CD8-positive, alpha-beta memory T cell (primary cell): ENCODE measurements around the gene DOCK10. TPM values are rescaled to one million over a fixed set of nuclear protein-coding genes. Genes with fewer than 3 reads are reported as not detected.
A peak's percentile ranks its signal among the peaks of the same experiment; 100 is the strongest.
"Not testable (repeated sequence)": the region's sequence is repeated elsewhere in the genome, so short reads cannot be mapped to it uniquely, and the experiment has no call there.

ENCODE experiments used
- CTCF ChIA-PET: fragments of 350-600 bp; sonication (Branson Sonifier 250); formaldehyde crosslinking; loops from one replicate; lab custom pipeline; 2021; ENCODE audit warnings: antibody characterized with exemption; lab: Charles Lee
- POLR2A ChIA-PET: fragments of 350-600 bp; sonication (Branson Sonifier 250); formaldehyde crosslinking; loops from one replicate; lab custom pipeline; 2021; ENCODE audit warnings: antibody characterized with exemption; lab: Charles Lee
- DNase-seq, 5 donors: peaks; one replicate each; pipeline versions ENCODE4 v3.0.0 to v3.0.0-alpha.2; 2020 to 2022; ENCODE audit warnings: mixed read lengths in 1 of 5
- H3K27ac ChIP-seq: one replicate; pipeline ENCODE4 v1.7.0; 2013; ENCODE audit warnings: low read depth, mild to moderate bottlenecking, low read length, moderate library complexity
- H3K27me3 ChIP-seq: 2 replicates; pipeline ENCODE4 v1.7.0; 2013; ENCODE audit warnings: low read length, mild to moderate bottlenecking; ENCODE audit not compliant: insufficient read depth, poor library complexity, severe bottlenecking
- H3K36me3 ChIP-seq: 2 replicates; pipeline ENCODE4 v1.7.0; 2013; ENCODE audit warnings: mild to moderate bottlenecking, low read length, moderate library complexity; ENCODE audit not compliant: insufficient read depth
- H3K4me1 ChIP-seq: 2 replicates; pipeline ENCODE4 v1.7.0; 2013; ENCODE audit warnings: mild to moderate bottlenecking, low read length, moderate library complexity; ENCODE audit not compliant: insufficient read depth
- H3K4me3 ChIP-seq: 2 replicates; pipeline ENCODE4 v1.7.0; 2013; ENCODE audit warnings: mild to moderate bottlenecking, low read length
- H3K9me3 ChIP-seq: 2 replicates; pipeline ENCODE4 v1.7.0; 2013; ENCODE audit warnings: mild to moderate bottlenecking, low read length
- H3K27ac Mint-ChIP-seq, 8 donors: one replicate each; pipeline ENCODE4 v1.8.0; 2020 to 2021; ENCODE audit warnings: mixed read lengths in 8 of 8, mild to moderate bottlenecking in 6 of 8, inconsistent platforms in 3 of 8, moderate library complexity in 3 of 8
- H3K27me3 Mint-ChIP-seq, 2 donors: one replicate each; pipeline ENCODE4 v1.8.0; 2020 to 2021; ENCODE audit warnings: mixed read lengths in 2 of 2, mild to moderate bottlenecking in 1 of 2, moderate library complexity in 1 of 2
- H3K36me3 Mint-ChIP-seq, 3 donors: one replicate each; pipeline ENCODE4 v1.8.0; 2020 to 2021; ENCODE audit warnings: mixed read lengths in 3 of 3, inconsistent platforms in 1 of 3, mild to moderate bottlenecking in 1 of 3
- H3K4me1 Mint-ChIP-seq, 3 donors: one replicate each; pipeline ENCODE4 v1.8.0; 2020 to 2021; ENCODE audit warnings: mixed read lengths in 3 of 3, inconsistent platforms in 1 of 3, mild to moderate bottlenecking in 1 of 3
- H3K4me3 Mint-ChIP-seq, 7 donors: one replicate each; pipeline ENCODE4 v1.8.0; 2020 to 2021; ENCODE audit warnings: mixed read lengths in 7 of 7, mild to moderate bottlenecking in 6 of 7, moderate library complexity in 4 of 7, inconsistent platforms in 2 of 7
- H3K9me3 Mint-ChIP-seq, 5 donors: one replicate each; pipeline ENCODE4 v1.8.0; 2020 to 2022; ENCODE audit warnings: mixed read lengths in 5 of 5, mild to moderate bottlenecking in 3 of 5, moderate library complexity in 2 of 5, inconsistent platforms in 1 of 5
- polyA plus RNA-seq: library from polyadenylated mRNA; unstranded; fragments of 300-500 nt; fragmentation: Illumina TruSeq; gene quantifications from one replicate; pipeline ENCODE4 v1.2.3, GENCODE V29; 2021
- total RNA-seq, 2 experiments: library from RNA; stranded (reverse); gene quantifications; one replicate each; pipeline ENCODE4 v1.2.3, GENCODE V29; 2021

Gene DOCK10
- total and polyA plus RNA-seq, 3 experiments from 2014 or later = 52.4 to 138 (median 135) TPM

- H3K27ac ChIP-seq, H3K4me3 ChIP-seq, DNase-seq, H3K27ac Mint-ChIP-seq, H3K4me3 Mint-ChIP-seq, H3K9me3 Mint-ChIP-seq, H3K9me3 ChIP-seq, CTCF ChIA-PET, H3K27me3 ChIP-seq, H3K27me3 Mint-ChIP-seq, POLR2A ChIA-PET: not testable (repeated sequence)
- Histone ChIP-seq H3K36me3 (peaks cover 32% of the 10 kb centered on the region), H3K4me1 (peaks cover 14% of the 10 kb centered on the region)
- Mint-ChIP-seq H3K4me1 (peaks cover 12 to 24% (median 20%) of the 10 kb centered on the region in 3 donors), H3K36me3 (peaks cover 3 to 20% (median 3%) of the 10 kb centered on the region in 3 donors)
These were observed 125.0 kb downstream of the DOCK10 start for GRCh38 chr2:224917246-224917645.

GRCh38 chr2:224915136-224915535, 127.1 kb downstream of the DOCK10 start:
- Histone ChIP-seq H3K27ac (no peak overlapping the region), H3K27me3 (no peaks in the 10 kb centered on the region), H3K4me1 (peaks cover 21% of the 10 kb centered on the region), H3K4me3 (no peak overlapping the region), H3K36me3 (peaks cover 32% of the 10 kb centered on the region), H3K9me3 (no peaks in the 10 kb centered on the region)
- no peak overlapping the region for H3K4me3 Mint-ChIP-seq
- H3K27me3 Mint-ChIP-seq = no peaks in the 10 kb centered on the region
- H3K36me3 Mint-ChIP-seq = peaks cover 3 to 34% (median 6%) of the 10 kb centered on the region in 3 donors
- DNase-seq = no peak
- POLR2A ChIA-PET = no interaction called here
- H3K4me1 Mint-ChIP-seq = peaks cover 25 to 33% (median 25%) of the 10 kb centered on the region in 3 donors
- no peaks in the 10 kb centered on the region for H3K9me3 Mint-ChIP-seq
- H3K27ac Mint-ChIP-seq = no peak overlapping the region
- CTCF ChIA-PET = no interaction called here

- Mint-ChIP-seq H3K4me3 (peak overlapping the region in 2 of 7 donors; percentile 2 to 23), H3K4me1 (peaks cover 51 to 68% (median 64%) of the 10 kb centered on the region in 3 donors), H3K27ac (peak overlapping the region in 7 of 8 donors; percentile 19 to 80 (median 79)), H3K36me3 (peaks cover 15 to 54% (median 21%) of the 10 kb centered on the region in 3 donors), H3K27me3 (no peaks in the 10 kb centered on the region), H3K9me3 (no peaks in the 10 kb centered on the region)
- DNase-seq = no peak
- H3K4me1 ChIP-seq = peaks cover 24% of the 10 kb centered on the region
- CTCF ChIA-PET = interaction anchor here (3.7 kb wide), 1 partner anchor 18 kb away, joined by 13 read pairs; no protein-coding TSS in a partner anchor
- no peaks in the 10 kb centered on the region for H3K9me3 ChIP-seq
- H3K27ac ChIP-seq = no peak overlapping the region
- no peaks in the 10 kb centered on the region for H3K27me3 ChIP-seq
- POLR2A ChIA-PET = interaction anchor here (0.6 kb wide), 1 partner anchor 16 kb away, joined by 3 read pairs; no protein-coding TSS in a partner anchor
- peaks cover 8% of the 10 kb centered on the region for H3K36me3 ChIP-seq
- no peak overlapping the region for H3K4me3 ChIP-seq
These were observed 131.7 kb downstream of the DOCK10 start for GRCh38 chr2:224910574-224910925.

- H3K9me3 ChIP-seq = no peaks in the 10 kb centered on the region
- POLR2A ChIA-PET = interaction anchor here (0.6 kb wide), 2 partner anchors 17 to 145 kb away, joined by 3 to 11 read pairs; no protein-coding TSS in a partner anchor
- Mint-ChIP-seq H3K27me3 (no peaks in the 10 kb centered on the region), H3K36me3 (peaks cover 15 to 50% (median 21%) of the 10 kb centered on the region in 3 donors), H3K4me3 (peak overlapping the region in 3 of 7 donors; percentile 6 to 23 (median 23)), H3K27ac (peak overlapping the region in 7 of 8 donors; percentile 19 to 80 (median 79)), H3K4me1 (peaks cover 49 to 66% (median 65%) of the 10 kb centered on the region in 3 donors), H3K9me3 (no peaks in the 10 kb centered on the region)
- H3K4me1 ChIP-seq = peaks cover 23% of the 10 kb centered on the region
- H3K36me3 ChIP-seq = peaks cover 2% of the 10 kb centered on the region
- peak in 4 of 5 donors; percentile 8 to 58 (median 52) for DNase-seq
- no peaks in the 10 kb centered on the region for H3K27me3 ChIP-seq
- no peak overlapping the region for H3K27ac ChIP-seq
- CTCF ChIA-PET = interaction anchor here (1.5 to 3.7 kb wide), 3 partner anchors 18 to 92 kb away, joined by 3 to 13 read pairs (median 4); no protein-coding TSS in a partner anchor
- H3K4me3 ChIP-seq = no peak overlapping the region
These were observed 132.2 kb downstream of the DOCK10 start for GRCh38 chr2:224909885-224910573.

- peaks cover 23% of the 10 kb centered on the region for H3K4me1 ChIP-seq
- Mint-ChIP-seq H3K9me3 (no peaks in the 10 kb centered on the region), H3K4me1 (peaks cover 58 to 73% (median 72%) of the 10 kb centered on the region in 3 donors), H3K36me3 (peaks cover 15 to 50% (median 21%) of the 10 kb centered on the region in 3 donors), H3K27me3 (no peaks in the 10 kb centered on the region), H3K4me3 (no peak overlapping the region), H3K27ac (peak overlapping the region in 7 of 8 donors; percentile 27 to 89 (median 64))
- H3K4me3 ChIP-seq = no peak overlapping the region
- no peak for DNase-seq
- ChIA-PET CTCF (interaction anchor here (1.5 to 3.7 kb wide), 3 partner anchors 19 to 93 kb away, joined by 3 to 13 read pairs (median 4); no protein-coding TSS in a partner anchor), POLR2A (no interaction called here)
- no peaks in the 10 kb centered on the region for H3K9me3 ChIP-seq
- H3K27me3 ChIP-seq = no peaks in the 10 kb centered on the region
- no peaks in the 10 kb centered on the region for H3K36me3 ChIP-seq
- H3K27ac ChIP-seq = no peak overlapping the region
These were observed 133.4 kb downstream of the DOCK10 start for GRCh38 chr2:224908818-224909217.

GRCh38 chr2:224904381-224904780, 137.9 kb downstream of the DOCK10 start:
- H3K9me3 ChIP-seq = no peaks in the 10 kb centered on the region
- Mint-ChIP-seq H3K4me1 (peaks cover 51 to 80% (median 68%) of the 10 kb centered on the region in 3 donors), H3K27me3 (no peaks in the 10 kb centered on the region), H3K36me3 (peaks cover 15 to 46% (median 23%) of the 10 kb centered on the region in 3 donors), H3K9me3 (no peaks in the 10 kb centered on the region), H3K27ac (no peak overlapping the region), H3K4me3 (no peak overlapping the region)
- no peak overlapping the region for H3K4me3 ChIP-seq
- H3K27me3 ChIP-seq = no peaks in the 10 kb centered on the region
- no peak overlapping the region for H3K27ac ChIP-seq
- no peaks in the 10 kb centered on the region for H3K36me3 ChIP-seq
- H3K4me1 ChIP-seq = no peaks in the 10 kb centered on the region
- no peak for DNase-seq
- CTCF ChIA-PET = no interaction called here
- POLR2A ChIA-PET = no interaction called here

GRCh38 chr2:224903621-224904020, 138.6 kb downstream of the DOCK10 start:
- no peaks in the 10 kb centered on the region for H3K27me3 Mint-ChIP-seq
- no peaks in the 10 kb centered on the region for H3K9me3 ChIP-seq
- no peak overlapping the region for H3K27ac ChIP-seq
- H3K27me3 ChIP-seq = no peaks in the 10 kb centered on the region
- ChIA-PET CTCF (no interaction called here), POLR2A (interaction anchor here (0.6 kb wide), 1 partner anchor 98 kb away, joined by 3 read pairs; no protein-coding TSS in a partner anchor)
- no peaks in the 10 kb centered on the region for H3K36me3 ChIP-seq
- DNase-seq = no peak
- H3K27ac Mint-ChIP-seq = peak overlapping the region in 2 of 8 donors; percentile 6 to 86
- no peak overlapping the region for H3K4me3 ChIP-seq
- H3K36me3 Mint-ChIP-seq = peaks cover 15 to 45% (median 20%) of the 10 kb centered on the region in 3 donors
- no peak overlapping the region for H3K4me3 Mint-ChIP-seq
- H3K4me1 Mint-ChIP-seq = peaks cover 48 to 80% (median 64%) of the 10 kb centered on the region in 3 donors
- H3K9me3 Mint-ChIP-seq = no peaks in the 10 kb centered on the region
- no peaks in the 10 kb centered on the region for H3K4me1 ChIP-seq

- Histone ChIP-seq H3K36me3 (no peaks in the 10 kb centered on the region), H3K4me1 (no peaks in the 10 kb centered on the region), H3K27ac (no peak overlapping the region), H3K27me3 (no peaks in the 10 kb centered on the region), H3K4me3 (no peak overlapping the region), H3K9me3 (no peaks in the 10 kb centered on the region)
- ChIA-PET CTCF (no interaction called here), POLR2A (no interaction called here)
- H3K27ac Mint-ChIP-seq = peak overlapping the region in 4 of 8 donors; percentile 27 to 54 (median 40)
- peaks cover 42 to 76% (median 66%) of the 10 kb centered on the region in 3 donors for H3K4me1 Mint-ChIP-seq
- no peak for DNase-seq
- peaks cover 5 to 41% (median 15%) of the 10 kb centered on the region in 3 donors for H3K36me3 Mint-ChIP-seq
- H3K9me3 Mint-ChIP-seq = no peaks in the 10 kb centered on the region
- H3K4me3 Mint-ChIP-seq = no peak overlapping the region
- no peaks in the 10 kb centered on the region for H3K27me3 Mint-ChIP-seq
These were observed 141.1 kb downstream of the DOCK10 start for GRCh38 chr2:224901121-224901676.
